ENCODE measurements around the gene IGSF9. TPM values are rescaled to one million over a fixed set of nuclear protein-coding genes. Genes with fewer than 3 reads are reported as not detected.

The IGSF9 gene
- total RNA-seq, 1 donor from 2014 or later, result 2.1 TPM

Small RNA genes within 50 kb of the gene (microRNA-seq; reads per million reads assigned to microRNA genes)
- not detected for gene MIR4259

Other genes starting within 250 kb of the IGSF9 start
- not detected in 2 replicates for gene CRP, start 231.0 kb downstream of the IGSF9 start, total RNA-seq
- gene DUSP23, start 164.7 kb downstream of the IGSF9 start, total RNA-seq, result 30.1 and 33.0 TPM in 2 replicates
- gene FCRL6, start 143.3 kb downstream of the IGSF9 start, total RNA-seq, result not detected in 2 replicates
- 1.7 and 3.6 TPM in 2 replicates for gene SLAMF8, start 118.7 kb downstream of the IGSF9 start, total RNA-seq
- not detected in 2 replicates for gene VSIG8, start 83.0 kb downstream of the IGSF9 start, total RNA-seq
- 3.2 and 4.3 TPM in 2 replicates for gene CFAP45, start 45.4 kb downstream of the IGSF9 start, total RNA-seq
- 614 and 688 TPM in 2 replicates for gene TAGLN2, start 20.1 kb downstream of the IGSF9 start, total RNA-seq
- gene SLAMF9, start 8.6 kb upstream of the IGSF9 start, total RNA-seq, result 0.43 TPM in 1 of 2 replicates, not detected in the other
- 7.0 and 7.8 TPM in 2 replicates for gene PIGM, start 86.4 kb upstream of the IGSF9 start, total RNA-seq
- gene KCNJ10, start 124.5 kb upstream of the IGSF9 start, total RNA-seq, result 0.27 and 0.29 TPM in 2 replicates
- gene KCNJ9, start 135.9 kb upstream of the IGSF9 start, total RNA-seq, result not detected in 2 replicates
- gene IGSF8, start 153.0 kb upstream of the IGSF9 start, total RNA-seq, result 42.8 and 45.8 TPM in 2 replicates
- gene ATP1A2, start 170.1 kb upstream of the IGSF9 start, total RNA-seq, result 2.5 and 3.5 TPM in 2 replicates
- gene ATP1A4, start 206.0 kb upstream of the IGSF9 start, total RNA-seq, result not detected in 2 replicates
- gene CASQ1, start 245.0 kb upstream of the IGSF9 start, total RNA-seq, result 1.7 and 2.1 TPM in 2 replicates